Suprapubic skin (tissue), 4 donors: ENCODE measurements around the gene G6PC3.

ENCODE experiments used
- POLR2A ChIP-seq, 2 donors: fragments of 450-650 bp; IDR thresholded peaks; one replicate each; pipeline ENCODE4 v1.6.1; 2017; ENCODE audit warnings: antibody characterized with exemption in 2 of 2, mild to moderate bottlenecking in 2 of 2, moderate library complexity in 2 of 2
- POLR2AphosphoS5 ChIP-seq, 3 donors: sonication (generic); formaldehyde crosslinking; IDR thresholded peaks; one replicate each; pipeline ENCODE4 v1.6.1; 2017; ENCODE audit warnings: antibody characterized with exemption in 3 of 3
- TF ChIP-seq, protein P1 (sequence below), 2 donors: fragments of 200-600 bp in 1 of 2; fragments of 450-650 bp in 1 of 2; sonication (generic) in 1 of 2; IDR thresholded peaks; one replicate each; pipeline ENCODE4 v1.5.1; 2016 to 2019; ENCODE audit warnings: antibody characterized with exemption in 2 of 2, mild to moderate bottlenecking in 1 of 2, moderate library complexity in 1 of 2

DNA sequence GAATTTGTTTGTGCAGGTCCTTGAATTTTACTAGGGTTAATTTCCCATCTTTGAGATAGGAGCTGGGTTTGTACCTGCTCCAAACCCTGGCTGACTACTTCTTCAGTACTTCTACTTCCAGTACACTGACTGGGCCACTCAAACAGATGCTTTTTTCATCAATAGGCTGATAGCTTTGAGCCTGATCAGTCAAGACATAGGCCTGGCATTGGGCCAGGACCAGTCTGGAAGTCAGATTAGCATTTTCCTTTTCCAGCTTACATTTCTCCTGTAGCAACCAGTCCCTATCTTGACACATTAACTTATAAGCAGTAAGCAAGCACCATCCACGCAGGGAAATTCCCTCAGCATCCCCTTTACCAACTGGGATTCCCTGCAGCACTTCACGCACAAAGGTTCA lies 48.3 kb upstream of the G6PC3 start:
- TF ChIP-seq, protein P1, sequence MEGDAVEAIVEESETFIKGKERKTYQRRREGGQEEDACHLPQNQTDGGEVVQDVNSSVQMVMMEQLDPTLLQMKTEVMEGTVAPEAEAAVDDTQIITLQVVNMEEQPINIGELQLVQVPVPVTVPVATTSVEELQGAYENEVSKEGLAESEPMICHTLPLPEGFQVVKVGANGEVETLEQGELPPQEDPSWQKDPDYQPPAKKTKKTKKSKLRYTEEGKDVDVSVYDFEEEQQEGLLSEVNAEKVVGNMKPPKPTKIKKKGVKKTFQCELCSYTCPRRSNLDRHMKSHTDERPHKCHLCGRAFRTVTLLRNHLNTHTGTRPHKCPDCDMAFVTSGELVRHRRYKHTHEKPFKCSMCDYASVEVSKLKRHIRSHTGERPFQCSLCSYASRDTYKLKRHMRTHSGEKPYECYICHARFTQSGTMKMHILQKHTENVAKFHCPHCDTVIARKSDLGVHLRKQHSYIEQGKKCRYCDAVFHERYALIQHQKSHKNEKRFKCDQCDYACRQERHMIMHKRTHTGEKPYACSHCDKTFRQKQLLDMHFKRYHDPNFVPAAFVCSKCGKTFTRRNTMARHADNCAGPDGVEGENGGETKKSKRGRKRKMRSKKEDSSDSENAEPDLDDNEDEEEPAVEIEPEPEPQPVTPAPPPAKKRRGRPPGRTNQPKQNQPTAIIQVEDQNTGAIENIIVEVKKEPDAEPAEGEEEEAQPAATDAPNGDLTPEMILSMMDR (IDR thresholded peaks at IDR 0.05) = no peak
- TF ChIP-seq POLR2A (IDR thresholded peaks at IDR 0.05) = no peak
- TF ChIP-seq POLR2AphosphoS5 (IDR thresholded peaks at IDR 0.05) = no peak
